CD8-positive, alpha-beta memory T cell (primary cell): Measurements from ENCODE around the gene PITPNC1. TPM values are rescaled to one million over a fixed set of nuclear protein-coding genes. Genes with fewer than 3 reads are reported as not detected.
A peak's percentile ranks its signal among the peaks of the same experiment; 100 is the strongest.

ENCODE experiments used
- CTCF ChIA-PET: fragments of 350-600 bp; sonication (Branson Sonifier 250); formaldehyde crosslinking; loops from one replicate; lab custom pipeline; 2021; ENCODE audit warnings: antibody characterized with exemption; lab: Charles Lee
- POLR2A ChIA-PET: fragments of 350-600 bp; sonication (Branson Sonifier 250); formaldehyde crosslinking; loops from one replicate; lab custom pipeline; 2021; ENCODE audit warnings: antibody characterized with exemption; lab: Charles Lee
- DNase-seq, 5 donors: peaks; one replicate each; pipeline versions ENCODE4 v3.0.0 to v3.0.0-alpha.2; 2020 to 2022; ENCODE audit warnings: mixed read lengths in 1 of 5
- H3K27ac ChIP-seq: one replicate; pipeline ENCODE4 v1.7.0; 2013; ENCODE audit warnings: low read depth, mild to moderate bottlenecking, low read length, moderate library complexity
- H3K27me3 ChIP-seq: 2 replicates; pipeline ENCODE4 v1.7.0; 2013; ENCODE audit warnings: low read length, mild to moderate bottlenecking; ENCODE audit not compliant: insufficient read depth, poor library complexity, severe bottlenecking
- H3K36me3 ChIP-seq: 2 replicates; pipeline ENCODE4 v1.7.0; 2013; ENCODE audit warnings: mild to moderate bottlenecking, low read length, moderate library complexity; ENCODE audit not compliant: insufficient read depth
- H3K4me1 ChIP-seq: 2 replicates; pipeline ENCODE4 v1.7.0; 2013; ENCODE audit warnings: mild to moderate bottlenecking, low read length, moderate library complexity; ENCODE audit not compliant: insufficient read depth
- H3K4me3 ChIP-seq: 2 replicates; pipeline ENCODE4 v1.7.0; 2013; ENCODE audit warnings: mild to moderate bottlenecking, low read length
- H3K9me3 ChIP-seq: 2 replicates; pipeline ENCODE4 v1.7.0; 2013; ENCODE audit warnings: mild to moderate bottlenecking, low read length
- H3K27ac Mint-ChIP-seq, 8 donors: one replicate each; pipeline ENCODE4 v1.8.0; 2020 to 2021; ENCODE audit warnings: mixed read lengths in 8 of 8, mild to moderate bottlenecking in 6 of 8, inconsistent platforms in 3 of 8, moderate library complexity in 3 of 8
- H3K27me3 Mint-ChIP-seq, 2 donors: one replicate each; pipeline ENCODE4 v1.8.0; 2020 to 2021; ENCODE audit warnings: mixed read lengths in 2 of 2, mild to moderate bottlenecking in 1 of 2, moderate library complexity in 1 of 2
- H3K36me3 Mint-ChIP-seq, 3 donors: one replicate each; pipeline ENCODE4 v1.8.0; 2020 to 2021; ENCODE audit warnings: mixed read lengths in 3 of 3, inconsistent platforms in 1 of 3, mild to moderate bottlenecking in 1 of 3
- H3K4me1 Mint-ChIP-seq, 3 donors: one replicate each; pipeline ENCODE4 v1.8.0; 2020 to 2021; ENCODE audit warnings: mixed read lengths in 3 of 3, inconsistent platforms in 1 of 3, mild to moderate bottlenecking in 1 of 3
- H3K4me3 Mint-ChIP-seq, 7 donors: one replicate each; pipeline ENCODE4 v1.8.0; 2020 to 2021; ENCODE audit warnings: mixed read lengths in 7 of 7, mild to moderate bottlenecking in 6 of 7, moderate library complexity in 4 of 7, inconsistent platforms in 2 of 7
- H3K9me3 Mint-ChIP-seq, 5 donors: one replicate each; pipeline ENCODE4 v1.8.0; 2020 to 2022; ENCODE audit warnings: mixed read lengths in 5 of 5, mild to moderate bottlenecking in 3 of 5, moderate library complexity in 2 of 5, inconsistent platforms in 1 of 5
- polyA plus RNA-seq: library from polyadenylated mRNA; unstranded; fragments of 300-500 nt; fragmentation: Illumina TruSeq; gene quantifications from one replicate; pipeline ENCODE4 v1.2.3, GENCODE V29; 2021
- total RNA-seq, 2 experiments: library from RNA; stranded (reverse); gene quantifications; one replicate each; pipeline ENCODE4 v1.2.3, GENCODE V29; 2021

The PITPNC1 gene
- total and polyA plus RNA-seq, 3 experiments from 2014 or later, result 43.1 to 163 (median 45.1) TPM

DNA sequence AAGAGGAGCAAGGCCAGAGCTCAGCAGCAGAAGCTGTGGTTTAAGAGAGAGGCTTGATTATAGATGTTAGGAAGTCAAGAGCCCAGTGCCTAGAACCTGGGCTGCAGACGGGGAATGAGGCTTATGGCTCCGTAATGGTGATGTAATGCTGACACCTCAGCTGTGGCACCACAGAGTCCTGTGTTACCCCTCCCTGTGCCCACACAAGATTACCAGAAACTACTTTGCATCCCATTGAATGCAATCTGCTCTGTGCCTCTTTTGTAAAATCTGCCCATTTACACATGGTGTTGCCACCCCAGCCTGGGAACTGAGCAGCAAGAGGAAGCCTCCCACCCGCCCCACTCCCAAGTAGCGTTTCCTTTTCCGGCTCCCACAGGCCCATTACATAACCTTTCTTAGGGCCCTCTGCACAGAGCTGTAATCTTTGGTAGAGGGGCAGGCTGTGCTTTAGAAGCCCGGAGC, 57.0 kb downstream of the PITPNC1 start:
- Histone ChIP-seq H3K4me3 (no peak overlapping the region), H3K9me3 (no peaks in the 10 kb centered on the region), H3K27ac (peak overlapping the region; percentile 58), H3K4me1 (peaks cover 88% of the 10 kb centered on the region), H3K27me3 (no peaks in the 10 kb centered on the region), H3K36me3 (no peaks in the 10 kb centered on the region)
- peak overlapping the region; percentile 95 to 100 (median 99) for H3K27ac Mint-ChIP-seq
- POLR2A ChIA-PET, result interaction anchor here (1.2 to 1.8 kb wide), 4 partner anchors 12 to 43 kb away, joined by 3 to 7 read pairs (median 6); no protein-coding TSS in a partner anchor
- peaks cover 0 to 2% of the 10 kb centered on the region in 2 donors for H3K27me3 Mint-ChIP-seq
- CTCF ChIA-PET, result interaction anchor here (0.8 to 6.6 kb wide), 9 partner anchors 8 to 57 kb away, joined by 3 to 56 read pairs (median 6); partner anchors contain the start of gene PITPNC1
- DNase-seq, result peak; percentile 47 to 83 (median 73)
- H3K4me3 Mint-ChIP-seq, result peak overlapping the region; percentile 65 to 85 (median 73)
- H3K36me3 Mint-ChIP-seq, result peaks cover 0 to 21% (median 6%) of the 10 kb centered on the region in 3 donors
- peaks cover 75 to 93% (median 92%) of the 10 kb centered on the region in 3 donors for H3K4me1 Mint-ChIP-seq
- H3K9me3 Mint-ChIP-seq, result no peaks in the 10 kb centered on the region

DNA sequence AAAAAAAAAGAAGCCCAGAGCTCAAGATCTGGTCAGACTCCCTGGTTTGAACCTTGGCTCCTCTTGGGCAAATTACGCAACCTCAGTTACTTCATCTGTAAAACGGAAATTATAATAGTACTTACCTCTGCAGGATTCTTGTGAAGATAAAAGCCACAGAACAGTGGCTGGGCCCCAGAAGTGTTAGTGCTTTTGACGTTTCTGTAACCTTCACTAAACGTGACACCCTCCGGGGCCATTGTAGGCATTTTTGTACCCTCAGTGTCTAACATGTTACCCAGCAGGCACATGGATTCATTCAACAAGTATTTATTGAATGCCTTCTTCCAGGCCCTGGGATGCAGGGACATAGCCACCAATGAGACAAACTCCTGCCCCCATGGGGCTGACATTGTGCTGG, 58.0 kb downstream of the PITPNC1 start:
- CTCF ChIA-PET, result interaction anchor here (0.8 to 6.6 kb wide), 8 partner anchors 9 to 58 kb away, joined by 3 to 56 read pairs (median 7); partner anchors contain the start of gene PITPNC1
- Histone ChIP-seq H3K36me3 (no peaks in the 10 kb centered on the region), H3K9me3 (no peaks in the 10 kb centered on the region), H3K4me1 (peaks cover 93% of the 10 kb centered on the region), H3K27me3 (no peaks in the 10 kb centered on the region), H3K27ac (peak overlapping the region; percentile 62), H3K4me3 (peak overlapping the region; percentile 24)
- Mint-ChIP-seq H3K4me3 (peak overlapping the region; percentile 55 to 91 (median 79)), H3K36me3 (peaks cover 0 to 17% (median 6%) of the 10 kb centered on the region in 3 donors), H3K9me3 (no peaks in the 10 kb centered on the region), H3K27ac (peak overlapping the region; percentile 95 to 100 (median 99)), H3K27me3 (peaks cover 0 to 2% of the 10 kb centered on the region in 2 donors), H3K4me1 (peaks cover 76 to 96% (median 96%) of the 10 kb centered on the region in 3 donors)
- DNase-seq, result peak; percentile 53 to 84 (median 70)
- POLR2A ChIA-PET, result interaction anchor here (0.6 to 1.8 kb wide), 9 partner anchors 13 to 1003 kb away, joined by 3 to 7 read pairs (median 4); no protein-coding TSS in a partner anchor

DNA sequence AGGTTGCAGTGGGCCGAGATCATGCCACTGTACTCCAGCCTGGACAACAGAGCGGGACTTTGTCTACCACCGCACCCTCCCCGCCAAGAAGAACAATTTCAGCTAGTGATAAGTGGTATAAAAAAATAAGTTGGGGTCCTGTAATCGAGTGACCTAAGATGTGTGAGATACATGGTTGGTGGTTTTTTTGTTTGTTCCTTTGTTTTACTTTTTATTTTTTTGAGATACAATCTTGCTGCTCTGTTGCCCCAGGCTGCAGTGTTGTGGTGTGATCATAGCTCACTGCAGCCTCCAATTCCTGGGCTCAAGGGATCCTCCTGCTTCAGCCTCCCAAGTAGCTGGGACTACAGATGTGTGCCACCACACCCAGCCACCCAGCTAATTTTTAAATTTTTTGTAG, 58.7 kb downstream of the PITPNC1 start:
- Mint-ChIP-seq H3K4me3 (peak overlapping the region in 6 of 7 donors; percentile 55 to 91 (median 79)), H3K4me1 (peaks cover 81 to 95% (median 94%) of the 10 kb centered on the region in 3 donors), H3K27me3 (peaks cover 0 to 2% of the 10 kb centered on the region in 2 donors), H3K27ac (peak overlapping the region; percentile 95 to 100 (median 99)), H3K9me3 (no peaks in the 10 kb centered on the region), H3K36me3 (peaks cover 0 to 17% (median 6%) of the 10 kb centered on the region in 3 donors)
- Histone ChIP-seq H3K9me3 (no peaks in the 10 kb centered on the region), H3K27ac (peak overlapping the region; percentile 62), H3K27me3 (no peaks in the 10 kb centered on the region), H3K4me1 (peaks cover 93% of the 10 kb centered on the region), H3K36me3 (no peaks in the 10 kb centered on the region), H3K4me3 (no peak overlapping the region)
- CTCF ChIA-PET, result interaction anchor here (1.4 to 6.6 kb wide), 2 partner anchors 41 to 59 kb away, joined by 3 to 56 read pairs; partner anchors contain the start of gene PITPNC1
- DNase-seq, result peak in 2 of 5 donors; percentile 33 to 34
- POLR2A ChIA-PET, result interaction anchor here (1.2 to 1.3 kb wide), 2 partner anchors 14 to 51 kb away, joined by 3 to 4 read pairs; no protein-coding TSS in a partner anchor

DNA sequence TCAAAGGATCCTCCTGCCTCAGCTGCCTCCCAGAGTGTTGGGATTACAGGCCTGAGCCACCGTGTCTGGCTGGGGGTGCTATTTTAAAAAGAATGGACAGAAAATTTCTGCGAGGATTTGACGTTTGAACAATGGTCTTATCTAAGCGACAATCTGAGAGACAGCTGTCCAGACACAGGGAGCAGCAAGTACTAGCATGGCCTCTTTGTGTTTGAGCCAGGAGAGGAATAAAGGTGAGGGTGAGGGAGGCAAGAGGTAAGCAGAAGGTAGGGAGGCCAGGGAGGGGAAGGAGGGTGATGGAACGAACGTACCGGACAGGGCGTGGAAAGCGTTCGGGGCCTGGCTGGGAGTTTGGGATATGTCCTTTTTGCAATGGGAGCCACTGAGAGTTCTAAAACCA, 59.2 kb downstream of the PITPNC1 start:
- no peaks in the 10 kb centered on the region for H3K9me3 ChIP-seq
- H3K27me3 ChIP-seq, result no peaks in the 10 kb centered on the region
- peak overlapping the region; percentile 62 for H3K27ac ChIP-seq
- DNase-seq, result no peak
- peaks cover 92% of the 10 kb centered on the region for H3K4me1 ChIP-seq
- no peaks in the 10 kb centered on the region for H3K36me3 ChIP-seq
- no peaks in the 10 kb centered on the region for H3K9me3 Mint-ChIP-seq
- H3K4me1 Mint-ChIP-seq, result peaks cover 83 to 95% (median 95%) of the 10 kb centered on the region in 3 donors
- H3K27ac Mint-ChIP-seq, result peak overlapping the region; percentile 95 to 100 (median 99)
- ChIA-PET CTCF (interaction anchor here (1.4 to 6.6 kb wide), 2 partner anchors 41 to 59 kb away, joined by 3 to 56 read pairs; partner anchors contain the start of gene PITPNC1), POLR2A (interaction anchor here (1.2 kb wide), 1 partner anchor 13 kb away, joined by 3 read pairs; no protein-coding TSS in a partner anchor)
- peaks cover 0 to 17% (median 5%) of the 10 kb centered on the region in 3 donors for H3K36me3 Mint-ChIP-seq
- H3K4me3 ChIP-seq, result no peak overlapping the region
- H3K27me3 Mint-ChIP-seq, result peaks cover 0 to 2% of the 10 kb centered on the region in 2 donors
- peak overlapping the region in 6 of 7 donors; percentile 26 to 91 (median 76) for H3K4me3 Mint-ChIP-seq

DNA sequence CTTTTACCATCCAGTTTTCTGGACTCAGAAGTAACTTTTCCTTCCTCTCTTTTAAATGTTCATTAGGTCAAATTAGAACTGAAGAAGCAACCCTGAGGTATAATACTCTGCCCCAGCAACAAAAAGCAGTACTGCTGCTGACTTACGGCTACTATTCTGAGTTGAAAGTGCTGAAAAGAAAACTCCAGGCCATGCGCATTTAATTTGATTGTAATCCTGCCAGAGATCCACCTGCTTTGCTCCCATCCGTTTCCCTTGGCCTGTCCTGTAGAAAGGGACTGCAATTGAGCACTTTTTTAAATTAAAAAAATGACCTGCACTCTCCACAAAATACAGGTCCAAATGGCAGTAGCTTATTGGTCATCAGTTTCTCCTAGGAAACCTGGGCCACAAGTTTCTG, 61.6 kb downstream of the PITPNC1 start:
- no peak for DNase-seq
- Histone ChIP-seq H3K27me3 (no peaks in the 10 kb centered on the region), H3K27ac (no peak overlapping the region), H3K4me3 (no peak overlapping the region), H3K9me3 (no peaks in the 10 kb centered on the region), H3K36me3 (no peaks in the 10 kb centered on the region), H3K4me1 (peaks cover 94% of the 10 kb centered on the region)
- Mint-ChIP-seq H3K36me3 (peaks cover 0 to 13% (median 5%) of the 10 kb centered on the region in 3 donors), H3K9me3 (no peaks in the 10 kb centered on the region), H3K4me1 (peaks cover 80 to 93% (median 92%) of the 10 kb centered on the region in 3 donors), H3K4me3 (peak overlapping the region in 5 of 7 donors; percentile 4 to 51 (median 16)), H3K27ac (peak overlapping the region in 7 of 8 donors; percentile 74 to 100 (median 87)), H3K27me3 (peaks cover 0 to 2% of the 10 kb centered on the region in 2 donors)
- ChIA-PET CTCF (interaction anchor here (1.1 to 3.0 kb wide), 6 partner anchors 15 to 62 kb away, joined by 3 to 11 read pairs (median 4); partner anchors contain the start of gene PITPNC1), POLR2A (interaction anchor here (0.6 to 0.7 kb wide), 2 partner anchors 8 to 24 kb away, joined by 3 to 9 read pairs; no protein-coding TSS in a partner anchor)

DNA sequence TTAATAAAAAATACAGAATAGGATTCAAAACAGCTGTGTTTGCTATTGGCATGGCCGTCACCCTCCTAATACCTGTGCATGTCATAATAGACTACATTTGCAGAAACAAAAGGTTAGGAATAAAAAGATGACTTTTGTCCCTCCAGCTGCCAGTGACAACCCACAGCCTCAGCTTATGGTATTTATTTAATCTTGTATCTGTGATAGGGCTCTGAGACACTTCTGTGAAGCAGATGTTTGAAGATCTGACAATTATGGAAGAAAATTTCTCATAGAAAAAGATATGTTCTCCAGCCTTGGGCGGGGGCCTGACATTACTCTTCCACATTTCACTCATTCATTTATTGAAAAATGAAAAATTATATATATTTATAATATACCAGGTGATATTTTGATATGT, 62.2 kb downstream of the PITPNC1 start:
- no peaks in the 10 kb centered on the region for H3K36me3 ChIP-seq
- H3K27me3 ChIP-seq, result no peaks in the 10 kb centered on the region
- no peaks in the 10 kb centered on the region for H3K9me3 ChIP-seq
- POLR2A ChIA-PET, result interaction anchor here (3.3 kb wide), 1 partner anchor 18 kb away, joined by 18 read pairs; no protein-coding TSS in a partner anchor
- CTCF ChIA-PET, result interaction anchor here (1.3 to 3.0 kb wide), 3 partner anchors 18 to 60 kb away, joined by 4 to 11 read pairs (median 5); no protein-coding TSS in a partner anchor
- peaks cover 94% of the 10 kb centered on the region for H3K4me1 ChIP-seq
- peaks cover 79 to 93% (median 92%) of the 10 kb centered on the region in 3 donors for H3K4me1 Mint-ChIP-seq
- H3K27me3 Mint-ChIP-seq, result peaks cover 0 to 2% of the 10 kb centered on the region in 2 donors
- no peak overlapping the region for H3K4me3 Mint-ChIP-seq
- H3K36me3 Mint-ChIP-seq, result peaks cover 0 to 15% (median 8%) of the 10 kb centered on the region in 3 donors
- H3K27ac ChIP-seq, result no peak overlapping the region
- no peak overlapping the region for H3K4me3 ChIP-seq
- H3K27ac Mint-ChIP-seq, result peak overlapping the region in 5 of 8 donors; percentile 74 to 92 (median 90)
- no peak for DNase-seq
- H3K9me3 Mint-ChIP-seq, result no peaks in the 10 kb centered on the region

DNA sequence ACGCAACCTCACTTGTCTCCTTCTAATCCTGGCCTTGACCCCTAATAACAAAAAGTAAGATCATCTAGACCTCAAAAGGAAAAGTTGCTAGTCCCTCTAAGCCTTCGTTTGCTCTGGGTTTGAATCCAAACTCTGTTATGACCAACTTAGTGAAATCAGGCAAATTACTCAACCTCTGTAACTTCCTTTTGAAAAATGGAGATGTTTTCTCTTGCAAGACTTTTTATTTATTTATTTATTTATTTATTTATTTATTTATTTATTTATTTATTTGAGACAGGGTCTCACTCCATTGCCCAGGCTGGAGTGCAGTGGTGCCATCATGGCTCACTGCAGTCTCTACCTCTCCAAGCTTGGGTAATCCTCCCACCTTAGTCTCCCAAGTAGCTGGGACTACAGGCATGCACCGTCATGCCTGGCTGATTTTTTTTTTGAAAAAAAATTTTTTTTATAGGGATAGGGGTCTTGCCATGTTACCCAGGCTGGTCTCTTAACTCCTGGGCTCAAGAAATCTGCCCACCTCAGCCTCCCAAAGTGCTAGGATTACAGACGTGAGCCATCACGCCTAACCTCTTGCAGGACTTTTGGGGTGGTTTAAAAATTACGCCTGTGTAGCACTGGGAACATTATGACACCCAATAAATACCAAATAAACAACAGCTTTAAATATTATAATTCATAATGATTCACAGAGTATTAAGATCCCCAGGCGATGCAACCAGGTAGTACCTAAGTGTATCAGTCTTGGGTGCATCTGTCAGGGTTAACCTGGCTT, 63.4 kb downstream of the PITPNC1 start:
- H3K4me3 ChIP-seq, result peak overlapping the region; percentile 16
- H3K27me3 Mint-ChIP-seq, result no peaks in the 10 kb centered on the region
- CTCF ChIA-PET, result interaction anchor here (0.9 to 3.8 kb wide), 22 partner anchors 8 to 72 kb away, joined by 3 to 49 read pairs (median 8); partner anchors contain the start of gene PITPNC1

More for the DNA sequence above, 63.4 kb downstream of the PITPNC1 start:
- DNase-seq, result no peak
- Mint-ChIP-seq H3K9me3 (no peaks in the 10 kb centered on the region), H3K4me1 (peaks cover 78 to 94% (median 91%) of the 10 kb centered on the region in 3 donors), H3K27ac (peak overlapping the region; percentile 91 to 100 (median 96)), H3K36me3 (peaks cover 6 to 17% (median 11%) of the 10 kb centered on the region in 3 donors), H3K4me3 (peak overlapping the region; percentile 73 to 87 (median 80))
- Histone ChIP-seq H3K4me1 (peaks cover 92% of the 10 kb centered on the region), H3K27me3 (no peaks in the 10 kb centered on the region), H3K36me3 (no peaks in the 10 kb centered on the region), H3K27ac (peak overlapping the region; percentile 86), H3K9me3 (no peaks in the 10 kb centered on the region)
- POLR2A ChIA-PET, result interaction anchor here (0.6 to 3.3 kb wide), 22 partner anchors 8 to 75 kb away, joined by 3 to 38 read pairs (median 5); partner anchors contain the start of gene PITPNC1
